Keratinocyte (primary cell): Measurements from ENCODE around the gene TKT. TPM values are rescaled to one million over a fixed set of nuclear protein-coding genes. Genes with fewer than 3 reads are reported as not detected.

Experiments used
- DNase-seq: peaks from one replicate; pipeline ENCODE4 v3.0.0-alpha.2; 2011; ENCODE audit warnings: low read depth, missing footprints, low spot score
- FAIRE-seq: peaks from 2 replicates; lab custom pipeline; 2011; peaks lifted over from hg19 to GRCh38; lab: Jason Lieb, UNC
- H2AFZ ChIP-seq: 2 replicates; pipeline ENCODE4 v1.6.0; 2012; ENCODE audit warnings: low read length, control low read depth, inconsistent platforms; ENCODE audit not compliant: control insufficient read depth
- H3K27ac ChIP-seq: 2 replicates; pipeline ENCODE4 v1.5.1; 2011; ENCODE audit warnings: low read length; ENCODE audit not compliant: control insufficient read depth, insufficient read depth
- H3K27me3 ChIP-seq: 3 replicates; pipeline ENCODE4 v1.6.0; 2011; ENCODE audit warnings: low read length; ENCODE audit not compliant: control insufficient read depth, insufficient read depth; ENCODE audit errors: extremely low read depth
- H3K36me3 ChIP-seq, 2 experiments: 2 replicates in 1 of 2; 3 replicates in 1 of 2; pipeline ENCODE4 v1.5.1; 2011; ENCODE audit warnings: low read length in 2 of 2, mild to moderate bottlenecking in 1 of 2; ENCODE audit not compliant: control insufficient read depth in 2 of 2, insufficient read depth in 2 of 2; ENCODE audit errors: extremely low read depth in 1 of 2
- H3K4me1 ChIP-seq: 3 replicates; pipeline ENCODE4 v1.5.1; 2011; ENCODE audit warnings: low read length; ENCODE audit not compliant: control insufficient read depth, insufficient read depth; ENCODE audit errors: extremely low read depth
- H3K4me2 ChIP-seq: 3 replicates; pipeline ENCODE4 v1.6.0; 2011; ENCODE audit warnings: low read depth, low read length; ENCODE audit not compliant: control insufficient read depth, insufficient read depth; ENCODE audit errors: extremely low read depth
- H3K4me3 ChIP-seq, 3 experiments: fragments of 200-600 bp in 1 of 3; sonication (generic) in 1 of 3; 2 replicates in 2 of 3; 3 replicates in 1 of 3; pipeline ENCODE4 v1.5.1; 2011 to 2016; ENCODE audit warnings: low read length in 3 of 3, mild to moderate bottlenecking in 3 of 3, control low read depth in 2 of 3, inconsistent platforms in 1 of 3, low read depth in 1 of 3, mixed read lengths in 1 of 3, mixed run types in 1 of 3, moderate library complexity in 1 of 3; ENCODE audit not compliant: control insufficient read depth in 2 of 3, insufficient read depth in 2 of 3; ENCODE audit errors: extremely low read depth in 1 of 3
- H3K79me2 ChIP-seq: 2 replicates; pipeline ENCODE4 v1.6.0; 2012; ENCODE audit warnings: low read length; ENCODE audit not compliant: control insufficient read depth, insufficient read depth
- H3K9ac ChIP-seq: 3 replicates; pipeline ENCODE4 v1.6.0; 2011; ENCODE audit warnings: low read length; ENCODE audit not compliant: control insufficient read depth, insufficient read depth; ENCODE audit errors: extremely low read depth
- H3K9me1 ChIP-seq: 3 replicates; pipeline ENCODE4 v1.6.0; 2011; ENCODE audit warnings: low read length; ENCODE audit not compliant: control insufficient read depth, insufficient read depth; ENCODE audit errors: extremely low read depth
- H3K9me3 ChIP-seq: 2 replicates; pipeline ENCODE4 v1.5.1; 2012; ENCODE audit warnings: low read depth, low read length; ENCODE audit not compliant: control insufficient read depth
- H4K20me1 ChIP-seq: 3 replicates; pipeline ENCODE4 v1.6.0; 2011; ENCODE audit warnings: low read length; ENCODE audit not compliant: control insufficient read depth, insufficient read depth; ENCODE audit errors: extremely low read depth
- CTCF ChIP-seq, 3 experiments: IDR thresholded peaks in 1 of 3; conservative IDR thresholded peaks in 1 of 3; optimal IDR thresholded peaks in 1 of 3; 2 replicates in 2 of 3; 3 replicates in 1 of 3; pipeline versions ENCODE3 to v1.5.1; 2011; ENCODE audit warnings: low read length in 3 of 3, mild to moderate bottlenecking in 3 of 3, moderate library complexity in 2 of 3, control low read depth in 1 of 3, inconsistent platforms in 1 of 3; ENCODE audit not compliant: insufficient read depth in 2 of 3; ENCODE audit errors: extremely low read depth in 1 of 3
- EZH2 ChIP-seq: IDR thresholded peaks from one replicate; pipeline ENCODE4 v1.6.1; 2012; ENCODE audit warnings: inconsistent platforms, mild to moderate bottlenecking, low read length, moderate library complexity
- dilution Hi-C: fragments of 300-500 bp; cut with MboI; formaldehyde crosslinking; loops from one replicate; pipeline ENCODE4 v1.7.0; 2020; ENCODE audit warnings: low sequenced_read_pairs; ENCODE audit not compliant: extremely low pct_ligation_motif_present
- polyA plus RNA-seq, 5 experiments: library from polyadenylated mRNA; depleted of rRNA in 3 of 5; stranded (reverse) in 3 of 5; stranded (forward) in 1 of 5; unstranded in 1 of 5; fragments of >200 nt; gene quantifications; 1 replicate in 1 of 5; 2 replicates in 3 of 5; 3 replicates in 1 of 5; pipeline versions ENCODE4 v1.2.1 to v1.2.3, GENCODE V29; 2011 to 2012; ENCODE audit warnings: missing spikeins in 2 of 5, low read depth in 1 of 5, low replicate concordance in 1 of 5

The TKT gene
- polyA plus RNA-seq, 1 donor (not counting 4 experiments of a cell fraction or from before 2014, with no cell fraction given) = 266 TPM

GRCh38 chr3:53229606-53230005 is 26.2 kb downstream of the TKT start:
- dilution Hi-C loops = no loop called here
- H3K4me3 ChIP-seq = no peak overlapping the region
- no peak overlapping the region for H3K9ac ChIP-seq
- H3K79me2 ChIP-seq = peaks cover 22% of the 10 kb centered on the region
- FAIRE-seq (no peak), DNase-seq (no peak)
- H2AFZ ChIP-seq = no peak overlapping the region
- H3K27ac ChIP-seq = no peak overlapping the region
- H3K9me3 ChIP-seq = no peaks in the 10 kb centered on the region
- no peak for TF ChIP-seq CTCF (optimal IDR thresholded peaks at IDR 0.05 in 1 of 3, IDR thresholded peaks at IDR 0.05 in 1 of 3, conservative IDR thresholded peaks at IDR 0.05 in 1 of 3; ENCODE audit: extremely low read depth in 1 of 3, insufficient read depth in 2 of 3, low read length in 3 of 3)
- TF ChIP-seq EZH2 = no peak
- H3K9me1 ChIP-seq = no peaks in the 10 kb centered on the region
- peaks cover 85 to 89% of the 10 kb centered on the region in 2 experiments for H3K36me3 ChIP-seq
- H3K27me3 ChIP-seq = no peaks in the 10 kb centered on the region
- H3K4me2 ChIP-seq = no peak overlapping the region
- no peaks in the 10 kb centered on the region for H3K4me1 ChIP-seq
- H4K20me1 ChIP-seq = peaks cover 7% of the 10 kb centered on the region

- dilution Hi-C loops = no loop called here
- H3K79me2 ChIP-seq = peaks cover 18% of the 10 kb centered on the region
- no peak overlapping the region for H3K4me2 ChIP-seq
- no peak overlapping the region for H2AFZ ChIP-seq
- H3K9me3 ChIP-seq = no peaks in the 10 kb centered on the region
- H3K36me3 ChIP-seq = peaks cover 85 to 89% of the 10 kb centered on the region in 2 experiments
- no peak overlapping the region for H3K4me3 ChIP-seq
- H3K9ac ChIP-seq = no peak overlapping the region
- no peaks in the 10 kb centered on the region for H3K27me3 ChIP-seq
- peaks cover 7% of the 10 kb centered on the region for H4K20me1 ChIP-seq
- H3K4me1 ChIP-seq = no peaks in the 10 kb centered on the region
- no peak for DNase-seq
- H3K9me1 ChIP-seq = no peaks in the 10 kb centered on the region
- no peak for TF ChIP-seq EZH2
- TF ChIP-seq CTCF (optimal IDR thresholded peaks at IDR 0.05 in 1 of 3, IDR thresholded peaks at IDR 0.05 in 1 of 3, conservative IDR thresholded peaks at IDR 0.05 in 1 of 3; ENCODE audit: extremely low read depth in 1 of 3, insufficient read depth in 2 of 3, low read length in 3 of 3) = no peak
- no peak for FAIRE-seq
- H3K27ac ChIP-seq = no peak overlapping the region
Measured at GRCh38 chr3:53229171-53229570, 26.7 kb downstream of the TKT start.
